Renal cortical epithelial cell (primary cell): Measurements from ENCODE around the gene TRIM29. TPM values are rescaled to one million over a fixed set of nuclear protein-coding genes. Genes with fewer than 3 reads are reported as not detected.
A peak's percentile ranks its signal among the peaks of the same experiment; 100 is the strongest.

Source experiments
- DNase-seq: peaks from one replicate; pipeline ENCODE4 v3.0.0-alpha.2; 2011; ENCODE audit warnings: low read depth
- total RNA-seq: library from RNA; depleted of rRNA; stranded (reverse); fragments of >200 nt; gene quantifications from 2 replicates; pipeline ENCODE4 v1.2.3, GENCODE V29; 2014

Gene TRIM29
- total RNA-seq, 1 donor from 2014 or later, result 2.4 TPM

- no peak for DNase-seq
Observed at GRCh38 chr11:120139316-120140069, 1.6 kb upstream of the TRIM29 start.

DNA sequence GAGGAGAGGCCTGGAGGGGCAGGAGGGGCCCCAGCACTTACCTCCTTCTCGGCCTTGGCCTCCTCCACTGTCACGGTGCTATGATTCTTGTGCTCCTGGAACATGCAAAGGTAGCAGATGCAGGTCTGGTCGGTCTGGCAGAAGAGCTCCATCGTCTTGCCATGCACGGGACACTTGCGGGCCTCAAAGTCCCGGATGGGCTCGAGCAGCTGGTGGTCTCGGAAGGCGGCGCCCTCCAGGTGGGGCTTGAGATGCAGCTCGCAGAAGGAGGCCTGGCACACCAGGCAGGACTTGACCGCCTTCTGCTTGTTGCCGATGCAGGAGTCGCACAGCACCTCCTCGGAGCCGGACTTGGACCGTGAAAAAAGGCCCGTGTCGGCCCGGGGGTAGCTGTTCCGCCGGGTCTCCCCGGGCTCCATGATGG lies 714 bp downstream of the TRIM29 start:
- DNase-seq, result no peak

- DNase-seq, result no peak
Observed at GRCh38 chr11:120136356-120136755, 1.6 kb downstream of the TRIM29 start.

DNA sequence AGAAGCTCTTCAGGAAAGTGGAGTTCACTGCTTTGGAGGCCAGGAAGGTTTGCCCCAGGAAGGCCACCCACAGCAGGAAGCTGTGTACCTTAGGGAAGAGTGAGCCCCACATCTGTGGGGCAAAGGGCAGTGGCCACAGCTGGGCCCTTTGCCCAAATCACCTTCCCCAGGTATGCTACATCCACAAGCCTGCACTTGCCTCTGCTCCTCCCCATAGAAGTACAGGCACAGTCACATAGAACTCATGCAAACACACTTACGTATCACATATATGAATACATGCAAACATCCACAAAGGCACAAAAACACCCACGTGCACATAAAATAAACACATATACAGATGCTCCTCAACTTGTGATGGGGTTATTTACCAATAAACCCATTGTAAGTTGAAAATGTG lies 2.1 kb downstream of the TRIM29 start:
- no peak for DNase-seq

DNA sequence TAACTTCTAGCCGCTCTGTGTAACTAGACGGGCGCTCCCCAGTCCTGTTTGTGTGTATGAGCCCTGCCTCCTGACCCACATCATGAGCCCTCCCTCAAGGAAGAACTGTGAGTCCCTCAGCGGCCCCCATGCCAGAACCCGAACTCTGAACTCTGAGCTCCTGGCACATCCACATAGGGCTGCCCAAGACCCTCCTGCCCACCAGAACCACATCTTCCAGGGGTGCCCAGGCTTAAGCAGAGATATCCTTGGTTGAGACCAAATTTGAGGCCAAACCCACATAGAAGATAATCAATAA lies 3.0 kb downstream of the TRIM29 start:
- DNase-seq, result no peak

GRCh38 chr11:120134106-120134930 lies 3.6 kb downstream of the TRIM29 start:
- DNase-seq, result no peak

- no peak for DNase-seq
Observed at GRCh38 chr11:120133216-120134105, 4.5 kb downstream of the TRIM29 start.

- no peak for DNase-seq
Observed at GRCh38 chr11:120132645-120133185, 5.2 kb downstream of the TRIM29 start.

DNA sequence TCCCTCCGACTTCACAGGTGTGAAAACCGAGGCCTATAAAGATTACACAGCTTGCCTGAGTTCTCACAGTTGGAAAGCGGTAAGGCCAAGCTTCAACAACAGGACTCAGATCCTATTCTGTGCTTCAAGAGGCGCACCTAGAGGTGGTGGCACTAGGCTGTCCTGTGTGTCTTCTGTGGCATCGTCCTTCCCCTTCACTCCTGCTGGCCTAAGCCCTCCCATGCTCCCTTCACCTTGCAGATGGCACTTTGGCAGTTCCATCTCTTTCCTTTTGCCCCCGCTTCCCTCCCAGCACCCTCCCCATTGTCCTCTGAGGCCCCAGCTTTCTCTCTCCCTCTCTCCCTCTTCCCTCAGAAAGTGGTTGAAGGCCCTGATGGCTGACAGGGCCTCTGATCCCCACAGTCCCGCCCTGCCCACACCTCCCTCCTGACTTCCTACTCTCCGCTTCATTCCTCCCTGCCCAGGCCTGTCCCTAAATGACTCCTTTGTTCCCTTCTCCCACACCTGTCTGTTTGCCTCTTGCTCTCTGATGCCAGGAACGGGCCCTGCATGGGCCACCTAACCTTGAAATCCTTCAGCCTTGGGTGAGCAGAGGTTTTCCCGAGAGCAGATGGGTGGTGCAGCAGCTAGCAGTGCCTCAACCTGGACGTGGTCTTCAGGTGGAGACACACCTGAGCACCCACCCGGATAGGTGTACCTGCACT lies 5.8 kb downstream of the TRIM29 start:
- DNase-seq, result no peak

- no peak for DNase-seq
Observed at GRCh38 chr11:120130991-120131760, 6.7 kb downstream of the TRIM29 start.

GRCh38 chr11:120130176-120130980 lies 7.5 kb downstream of the TRIM29 start:
- DNase-seq, result no peak

- no peak for DNase-seq
Observed at GRCh38 chr11:120129570-120129969, 8.3 kb downstream of the TRIM29 start.

GRCh38 chr11:120128392-120129119 lies 9.4 kb downstream of the TRIM29 start:
- DNase-seq, result peak; percentile 63

DNA sequence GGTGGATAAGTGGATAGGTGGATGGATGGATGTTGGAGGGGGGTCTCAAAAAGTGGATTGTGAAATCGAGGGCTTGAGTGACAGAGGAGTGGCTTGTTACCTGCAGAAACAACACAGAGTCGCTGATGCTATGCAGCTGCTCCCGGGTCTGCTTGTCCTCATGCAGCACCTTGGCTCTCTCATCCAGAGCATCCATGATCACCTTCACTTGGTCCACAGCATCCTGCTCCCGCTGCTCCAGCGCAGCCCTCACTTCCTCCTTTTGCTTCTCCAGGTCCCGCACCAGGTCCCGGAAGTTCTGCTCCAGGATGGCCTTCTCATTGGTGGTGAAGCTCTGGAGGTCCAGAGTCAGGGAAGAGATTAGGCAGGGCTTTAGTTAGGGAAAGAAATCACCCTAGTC lies 10.7 kb downstream of the TRIM29 start:
- no peak for DNase-seq

GRCh38 chr11:120126620-120127019 lies 11.3 kb downstream of the TRIM29 start:
- DNase-seq, result no peak

DNA sequence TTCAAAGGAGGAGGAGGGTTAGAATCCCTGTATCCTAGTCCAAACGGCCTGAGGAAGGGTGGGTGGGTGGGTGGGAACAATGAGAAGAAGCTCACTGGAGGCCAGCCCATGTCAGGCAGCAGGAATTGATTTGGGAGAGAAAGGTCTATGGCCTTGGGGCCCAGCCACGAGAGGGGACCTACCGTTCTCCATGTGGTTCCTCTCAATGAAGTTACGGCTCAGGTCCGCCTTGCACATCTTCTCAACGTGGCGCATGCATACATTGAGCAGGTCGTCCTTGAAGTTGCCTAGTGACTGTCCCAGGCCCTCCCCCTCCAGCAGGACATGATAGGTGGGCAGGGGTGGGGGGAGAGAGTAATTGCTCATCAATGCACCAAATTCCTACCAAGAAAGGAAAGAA lies 12.4 kb downstream of the TRIM29 start:
- no peak for DNase-seq

DNA sequence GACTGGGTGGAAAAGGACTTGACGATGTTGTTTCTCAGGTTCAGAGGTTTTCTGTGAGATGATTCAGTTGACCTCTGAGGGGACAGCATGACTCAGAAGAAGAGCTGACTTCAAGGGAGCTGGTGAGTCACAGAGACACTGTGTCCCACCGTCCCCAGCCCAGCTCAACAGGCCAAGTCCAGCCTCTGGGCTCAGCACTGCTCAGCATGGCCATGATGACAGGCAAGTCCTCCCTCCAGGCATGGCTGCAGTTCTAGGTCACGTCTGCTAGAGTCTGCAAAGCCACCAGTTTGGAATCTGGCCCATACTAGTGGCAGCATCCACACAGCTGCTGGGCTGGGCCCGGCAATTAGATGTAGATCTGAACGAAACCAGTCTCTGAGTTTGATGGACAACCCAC lies 12.9 kb downstream of the TRIM29 start:
- peak; percentile 59 for DNase-seq

DNA sequence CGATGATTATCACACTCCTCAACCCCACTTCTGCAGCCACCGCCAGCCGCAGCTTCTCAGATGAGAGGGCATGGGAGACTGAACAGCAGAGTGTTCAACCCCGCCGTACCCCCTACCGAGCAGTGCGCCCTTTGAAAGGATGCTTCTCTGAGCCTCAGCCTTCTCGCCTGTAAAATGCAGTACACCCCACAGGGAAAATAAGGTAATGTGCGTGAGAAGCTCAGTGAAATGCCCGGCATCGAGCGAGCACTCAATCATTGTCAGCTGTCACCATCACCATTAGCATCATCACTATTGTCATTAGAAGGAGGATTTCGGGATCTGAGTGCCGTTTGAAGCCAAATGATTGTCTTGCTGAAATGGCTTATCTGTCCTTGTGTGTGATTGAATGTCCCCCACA lies 13.6 kb downstream of the TRIM29 start:
- DNase-seq, result no peak

GRCh38 chr11:120123946-120124345 lies 14.0 kb downstream of the TRIM29 start:
- DNase-seq, result peak; percentile 16
